Inflammatory macrophage treated with lipopolysaccharide for 4 hours (primary cell): ENCODE data around the gene STARD13.

Source experiments
- DNase-seq: peaks from one replicate; pipeline ENCODE4 v3.0.0-alpha.2; 2020

The STARD13 gene

GRCh38 chr13:33072759-33073158 is 212.8 kb downstream of the STARD13 start:
- no peak for DNase-seq

- DNase-seq: peak; percentile 66
Observed at GRCh38 chr13:33072282-33072681, 213.3 kb downstream of the STARD13 start.

- DNase-seq: no peak
Observed at GRCh38 chr13:33070713-33071112, 214.8 kb downstream of the STARD13 start.

- DNase-seq: peak; percentile 13
Observed at GRCh38 chr13:33069365-33069764, 216.2 kb downstream of the STARD13 start.

GRCh38 chr13:33066329-33066728 is 219.2 kb downstream of the STARD13 start:
- DNase-seq: no peak

- no peak for DNase-seq
Observed at GRCh38 chr13:33060815-33061214, 224.7 kb downstream of the STARD13 start.

- no peak for DNase-seq
Observed at GRCh38 chr13:33058776-33059327, 226.7 kb downstream of the STARD13 start.

GRCh38 chr13:33057019-33057780 is 228.4 kb downstream of the STARD13 start:
- peak; percentile 27 for DNase-seq

- no peak for DNase-seq
Observed at GRCh38 chr13:33053397-33054066, 232.0 kb downstream of the STARD13 start.
